Right lobe of liver (tissue), 6 donors: Measurements from ENCODE around the gene ALDH4A1. TPM values are rescaled to one million over a fixed set of nuclear protein-coding genes. Genes with fewer than 3 reads are reported as not detected.
A peak's percentile ranks its signal among the peaks of the same experiment; 100 is the strongest.
"Not testable (repeated sequence)": the region's sequence is repeated elsewhere in the genome, so short reads cannot be mapped to it uniquely, and the experiment has no call there.

Experiments used
- ATAC-seq, 4 donors: fragments of 200-7000 bp; cut with Tn5 transposase; one replicate each; pipeline ENCODE4 v1.9.1; 2020; ENCODE audit warnings: mild to moderate bottlenecking in 4 of 4, moderate library complexity in 4 of 4
- DNase-seq, 3 donors: peaks; one replicate each; pipeline ENCODE4 v3.0.0-alpha.2; 2020
- H3K27ac ChIP-seq, 3 donors: fragments of 200-600 bp; one replicate each; pipeline ENCODE4 v1.8.0; 2022
- H3K27me3 ChIP-seq, 2 donors: fragments of 200-600 bp; one replicate each; pipeline ENCODE4 v1.8.0; 2022
- H3K36me3 ChIP-seq, 4 donors: fragments of 200-600 bp; sonication (generic) in 1 of 4; one replicate each; pipeline versions ENCODE4 v1.5.1 to v1.8.0; 2017 to 2022; ENCODE audit warnings: control low read depth in 1 of 4
- H3K4me1 ChIP-seq, 4 donors: fragments of 200-600 bp; sonication (generic) in 1 of 4; one replicate each; pipeline versions ENCODE4 v1.5.1 to v1.8.0; 2017 to 2022; ENCODE audit warnings: control low read depth in 1 of 4
- H3K4me3 ChIP-seq, 3 donors: fragments of 200-600 bp; one replicate each; pipeline ENCODE4 v1.8.0; 2022
- H3K9me3 ChIP-seq, 4 donors: fragments of 200-600 bp; sonication (generic) in 1 of 4; one replicate each; pipeline versions ENCODE4 v1.5.1 to v1.8.0; 2017 to 2022; ENCODE audit warnings: control low read depth in 1 of 4
- CTCF ChIP-seq, 4 donors: fragments of 200-600 bp in 3 of 4; fragments of 450-650 bp in 1 of 4; IDR thresholded peaks; one replicate each; pipeline versions ENCODE4 v1.5.1 to v1.8.0; 2016 to 2022; ENCODE audit warnings: antibody characterized with exemption in 4 of 4, mild to moderate bottlenecking in 2 of 4
- POLR2A ChIP-seq: fragments of 450-650 bp; IDR thresholded peaks from one replicate; pipeline ENCODE4 v1.6.1; 2017; ENCODE audit warnings: antibody characterized with exemption, mild to moderate bottlenecking
- WGBS: methylation state at CpG from one replicate; pipeline ENCODE4 v1.1.6; 2018; ENCODE audit warnings: low coverage, low lambda C conversion rate; ENCODE audit not compliant: insufficient coverage; ENCODE audit errors: missing lambda C conversion rate; 5-methylcytosine and 5-hydroxymethylcytosine counted together
- intact Hi-C, 2 donors: fragments of 100-400 bp; cut with DNase I; formaldehyde crosslinking; loops; one replicate each; pipeline versions ENCODE4 v1.11.2 to v1.14.1; 2022
- total RNA-seq, 6 experiments: library from RNA; depleted of rRNA in 2 of 6; stranded (reverse); fragments of >200 nt in 2 of 6; fragmentation: NEBNext Ultra II Directional in 3 of 6; extraction: Animal tissue kit (Norgen Biotek cat#: 25700) in 3 of 6; gene quantifications; one replicate each; pipeline versions ENCODE4 v1.1.0 to v1.2.4, GENCODE V29; 2016 to 2023
- donor health status: DM: no; HTN: yes; CAD: no.
- donor health status: DM: no; HTN: no; CAD: no.
- donor health status: DM: no; HTN: no; CAD: no.
- donor health status: DM: no; HTN: yes; CAD: no.
- donor health status: DM: no; HTN: yes; CAD: no.

Gene ALDH4A1
- total RNA-seq, 6 experiments from 2014 or later, result 218 to 364 (median 265) TPM

- WGBS, result 29% methylated on average over 4 of the region's 4 CpGs
- intact Hi-C loops, result no loop called here
- H3K9me3 ChIP-seq, result no peaks in the 10 kb centered on the region
- DNase-seq, result no peak
- TF ChIP-seq POLR2A (no peak), CTCF (IDR thresholded peaks at IDR 0.05) (no peak)
- ATAC-seq, result peak in 1 of 4 donors; percentile 2
- H3K27ac ChIP-seq, result peak overlapping the region in 2 of 3 donors; percentile 6 to 96
- H3K4me1 ChIP-seq, result peaks cover 0 to 49% (median 24%) of the 10 kb centered on the region in 4 donors
- peak overlapping the region in 2 of 3 donors; percentile 92 to 99 for H3K4me3 ChIP-seq
- no peaks in the 10 kb centered on the region for H3K27me3 ChIP-seq
- peaks cover 0 to 9% (median 4%) of the 10 kb centered on the region in 4 donors for H3K36me3 ChIP-seq
Measured at GRCh38 chr1:18899363-18900049, 2.8 kb downstream of the ALDH4A1 start.

GRCh38 chr1:18898567-18898966 is 3.8 kb downstream of the ALDH4A1 start:
- DNase-seq (no peak), ATAC-seq (no peak)
- no peaks in the 10 kb centered on the region for H3K27me3 ChIP-seq
- TF ChIP-seq CTCF (IDR thresholded peaks at IDR 0.05), result no peak
- no peak for TF ChIP-seq POLR2A
- H3K4me3 ChIP-seq, result no peak overlapping the region
- intact Hi-C loops, result no loop called here
- no peaks in the 10 kb centered on the region for H3K9me3 ChIP-seq
- peak overlapping the region in 1 of 3 donors; percentile 96 for H3K27ac ChIP-seq
- 80% methylated on average over 1 of the region's 8 CpGs for WGBS
- H3K36me3 ChIP-seq, result peaks cover 0 to 9% (median 4%) of the 10 kb centered on the region in 4 donors
- H3K4me1 ChIP-seq, result peaks cover 0 to 52% (median 25%) of the 10 kb centered on the region in 4 donors

GRCh38 chr1:18895317-18895716 is 7.0 kb downstream of the ALDH4A1 start:
- Histone ChIP-seq H3K9me3 (no peaks in the 10 kb centered on the region), H3K27ac (no peak overlapping the region), H3K27me3 (no peaks in the 10 kb centered on the region), H3K4me3 (no peak overlapping the region), H3K4me1 (peaks cover 0 to 72% (median 36%) of the 10 kb centered on the region in 4 donors), H3K36me3 (peaks cover 0 to 9% (median 4%) of the 10 kb centered on the region in 4 donors)
- no CpG with 5 or more reads among the region's 6 CpGs for WGBS
- TF ChIP-seq CTCF (IDR thresholded peaks at IDR 0.05) (no peak), POLR2A (no peak)
- DNase-seq (peak in 1 of 3 donors; percentile 56), ATAC-seq (peak in 1 of 4 donors; percentile 5)
- intact Hi-C loops, result no loop called here

GRCh38 chr1:18893120-18893519 is 9.2 kb downstream of the ALDH4A1 start:
- no peaks in the 10 kb centered on the region for H3K9me3 ChIP-seq
- no peak for TF ChIP-seq CTCF (IDR thresholded peaks at IDR 0.05)
- no peak for TF ChIP-seq POLR2A
- 76% methylated on average over 5 of the region's 7 CpGs for WGBS

GRCh38 chr1:18891858-18892257 is 10.5 kb downstream of the ALDH4A1 start:
- H3K27me3 ChIP-seq, DNase-seq, intact Hi-C loops, H3K27ac ChIP-seq, H3K4me3 ChIP-seq, H3K9me3 ChIP-seq, ATAC-seq: not testable (repeated sequence)
- 86% methylated on average over 5 of the region's 7 CpGs for WGBS
- Histone ChIP-seq H3K36me3 (peaks cover 0 to 28% (median 13%) of the 10 kb centered on the region in 4 donors), H3K4me1 (peaks cover 0 to 57% (median 28%) of the 10 kb centered on the region in 4 donors)

More at GRCh38 chr1:18893120-18893519, 9.2 kb downstream of the ALDH4A1 start:
- Histone ChIP-seq H3K4me1 (peaks cover 0 to 57% (median 29%) of the 10 kb centered on the region in 4 donors), H3K27me3 (no peaks in the 10 kb centered on the region), H3K27ac (no peak overlapping the region), H3K4me3 (no peak overlapping the region), H3K36me3 (peaks cover 0 to 26% (median 11%) of the 10 kb centered on the region in 4 donors)
- intact Hi-C loops, result no loop called here
- DNase-seq (no peak), ATAC-seq (no peak)
